ENCODE results near the gene SPACA7. TPM values are rescaled to one million over a fixed set of nuclear protein-coding genes. Genes with fewer than 3 reads are reported as not detected.

The SPACA7 gene
- total and polyA plus RNA-seq, 11 donors: not detected

- H3K4me3 ChIP-seq: no peak overlapping the region
- ATAC-seq (no peak), DNase-seq (no peak)
- intact Hi-C loops (cut with DNase I): no loop called here
- no peaks in the 10 kb centered on the region for H3K4me1 ChIP-seq
- no peak overlapping the region for H3K27ac ChIP-seq
- TF ChIP-seq POLR2A (IDR thresholded peaks at IDR 0.05) (no peak), CTCF (IDR thresholded peaks at IDR 0.05) (no peak)
- H3K27me3 ChIP-seq: peaks cover 0 to 40% (median 3%) of the 10 kb centered on the region in 9 donors
- peaks cover 0 to 3% (median 0%) of the 10 kb centered on the region in 12 donors for H3K9me3 ChIP-seq
- 73 to 86% (median 77%) methylated on average over 13 to 15 of the region's 15 CpGs for WGBS, 4 donors
- H3K36me3 ChIP-seq: no peaks in the 10 kb centered on the region
These were observed 20.8 kb upstream of the SPACA7 start for GRCh38 chr13:112355274-112355838.

DNA sequence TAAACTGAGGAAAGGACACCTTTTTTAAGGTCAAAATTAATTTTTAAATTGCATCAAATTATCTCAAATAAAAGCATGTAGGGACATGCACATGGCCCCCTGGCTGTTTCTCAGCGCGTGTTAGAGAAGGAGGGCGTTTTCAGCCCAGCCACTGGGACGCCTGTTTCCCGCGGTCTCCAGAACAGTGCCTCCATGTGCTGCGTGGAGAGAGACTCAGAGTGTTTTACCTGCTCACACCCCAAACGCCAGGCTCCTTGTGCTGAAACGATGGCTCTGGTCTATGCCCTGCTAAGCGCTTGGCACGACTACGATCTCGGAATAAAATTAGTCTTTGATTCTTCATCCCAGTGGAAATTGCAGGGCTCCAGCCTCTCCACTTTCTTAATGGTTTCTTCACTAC, 20.0 kb upstream of the SPACA7 start:
- Histone ChIP-seq H3K4me1 (no peaks in the 10 kb centered on the region), H3K4me3 (no peak overlapping the region), H3K27me3 (peaks cover 0 to 35% (median 0%) of the 10 kb centered on the region in 9 donors), H3K27ac (no peak overlapping the region), H3K36me3 (no peaks in the 10 kb centered on the region), H3K9me3 (peaks cover 0 to 10% (median 3%) of the 10 kb centered on the region in 12 donors)
- TF ChIP-seq POLR2A (IDR thresholded peaks at IDR 0.05) (no peak), CTCF (IDR thresholded peaks at IDR 0.05) (no peak)
- no peak for DNase-seq
- WGBS, 4 donors: 76 to 87% (median 82%) methylated on average over 13 of the region's 13 CpGs
- ATAC-seq: no peak
- intact Hi-C loops (cut with DNase I): no loop called here

GRCh38 chr13:112358156-112358555, 18.0 kb upstream of the SPACA7 start:
- no peak for DNase-seq
- Histone ChIP-seq H3K4me3 (no peak overlapping the region), H3K27me3 (peaks cover 0 to 34% (median 0%) of the 10 kb centered on the region in 9 donors), H3K4me1 (no peaks in the 10 kb centered on the region), H3K36me3 (no peaks in the 10 kb centered on the region), H3K9me3 (peaks cover 0 to 20% (median 14%) of the 10 kb centered on the region in 12 donors), H3K27ac (no peak overlapping the region)
- peak in 1 of 4 donors; percentile 22 for ATAC-seq
- intact Hi-C loops (cut with DNase I): no loop called here
- 95 to 98% (median 96%) methylated on average over 4 of the region's 4 CpGs for WGBS, 4 donors
- TF ChIP-seq POLR2A (IDR thresholded peaks at IDR 0.05) (no peak), CTCF (IDR thresholded peaks at IDR 0.05) (no peak)

DNA sequence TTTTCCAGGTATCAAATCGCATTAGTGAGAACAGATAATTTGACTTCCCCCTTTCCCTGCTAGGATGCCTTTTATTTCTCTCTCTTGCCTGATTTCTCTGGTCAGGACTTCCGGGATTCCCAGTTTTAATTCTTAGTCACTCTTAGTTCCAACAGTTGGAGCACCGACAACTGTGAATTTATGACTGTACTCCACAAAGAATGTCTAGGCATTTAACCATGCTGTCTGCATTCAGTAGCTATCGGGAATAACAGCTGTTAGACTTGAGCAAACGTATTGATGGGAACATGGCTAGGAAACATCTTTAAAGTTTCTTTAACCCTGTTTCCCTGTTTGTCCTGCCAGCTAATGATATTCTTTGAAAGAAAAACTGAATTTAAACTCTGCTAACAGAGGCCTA, 14.1 kb upstream of the SPACA7 start:
- no peaks in the 10 kb centered on the region for H3K4me1 ChIP-seq
- H3K36me3 ChIP-seq: no peaks in the 10 kb centered on the region
- DNase-seq: no peak
- intact Hi-C loops (cut with DNase I): no loop called here
- TF ChIP-seq CTCF (IDR thresholded peaks at IDR 0.05): no peak
- TF ChIP-seq POLR2A (IDR thresholded peaks at IDR 0.05): no peak
- no peak for ATAC-seq
- H3K4me3 ChIP-seq: no peak overlapping the region
- no peak overlapping the region for H3K27ac ChIP-seq
- H3K9me3 ChIP-seq: peaks cover 0 to 33% (median 16%) of the 10 kb centered on the region in 12 donors
- peaks cover 0 to 30% (median 0%) of the 10 kb centered on the region in 9 donors for H3K27me3 ChIP-seq
- 78 to 85% (median 83%) methylated on average over 5 of the region's 5 CpGs for WGBS, 4 donors
